MM.1S (cell line): ENCODE measurements around the gene FUT8.

Experiments
- CTCF ChIP-seq: fragments of 300-600 bp; sonication (generic); IDR thresholded peaks from 2 replicates; pipeline ENCODE4 v1.5.1; 2016; ENCODE audit warnings: antibody characterized with exemption, low read length, mixed read lengths
- EZH2 ChIP-seq: fragments of 300-600 bp; sonication (generic); optimal IDR thresholded peaks from 2 replicates; pipeline ENCODE3; 2017; ENCODE audit warnings: low read depth, mild to moderate bottlenecking, antibody characterized with exemption, low read length, mixed read lengths
- EZH2phosphoT487 ChIP-seq: fragments of 300-600 bp; sonication (generic); IDR thresholded peaks from 2 replicates; pipeline ENCODE4 v1.6.1; 2018; ENCODE audit warnings: antibody characterized with exemption, low read length

- TF ChIP-seq EZH2phosphoT487 (no peak), CTCF (no peak), EZH2 (no peak)
Measured at GRCh38 chr14:65604535-65604934, 192.0 kb downstream of the FUT8 start.
